Measurements from ENCODE around the gene ZFC3H1. TPM values are rescaled to one million over a fixed set of nuclear protein-coding genes. Genes with fewer than 3 reads are reported as not detected.
A peak's percentile ranks its signal among the peaks of the same experiment; 100 is the strongest.

ZFC3H1 gene
- total and polyA plus RNA-seq, 2 of the 13 experiments (the other 11 are each of a cell fraction or from before 2014, with no cell fraction given), result 17.1 to 38.3 TPM

DNA sequence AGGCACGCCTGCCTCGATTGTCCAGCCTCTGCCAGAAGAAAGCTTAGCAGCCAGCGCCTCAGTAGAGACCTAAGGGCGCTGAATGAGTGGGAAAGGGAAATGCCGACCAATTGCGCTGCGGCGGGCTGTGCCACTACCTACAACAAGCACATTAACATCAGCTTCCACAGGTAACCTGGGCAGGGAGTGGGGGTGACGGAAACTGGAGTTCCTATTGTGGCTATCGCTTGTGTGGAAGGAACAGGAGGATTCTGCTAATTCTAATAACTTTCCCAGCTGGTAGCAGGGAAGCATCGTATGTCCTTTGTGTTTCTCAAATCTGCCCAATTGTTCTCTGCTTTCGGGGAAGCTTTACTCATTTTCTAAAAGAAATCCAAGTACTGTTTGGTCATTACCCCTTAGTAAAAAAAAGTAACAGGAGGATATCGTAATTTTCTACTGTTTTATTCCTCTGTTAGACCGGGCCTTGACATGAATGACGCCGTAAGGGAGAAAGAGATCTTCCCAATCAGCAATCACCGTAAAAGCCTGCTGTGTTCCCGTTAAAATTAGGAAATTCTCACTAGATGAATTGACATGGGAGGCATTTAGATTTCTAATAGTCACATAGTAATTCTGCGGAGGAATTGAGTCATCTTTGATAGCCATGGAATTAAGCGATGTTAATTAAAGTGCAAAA lies 902 bp upstream of the ZFC3H1 start (continued):
- TF ChIP-seq, protein P1, sequence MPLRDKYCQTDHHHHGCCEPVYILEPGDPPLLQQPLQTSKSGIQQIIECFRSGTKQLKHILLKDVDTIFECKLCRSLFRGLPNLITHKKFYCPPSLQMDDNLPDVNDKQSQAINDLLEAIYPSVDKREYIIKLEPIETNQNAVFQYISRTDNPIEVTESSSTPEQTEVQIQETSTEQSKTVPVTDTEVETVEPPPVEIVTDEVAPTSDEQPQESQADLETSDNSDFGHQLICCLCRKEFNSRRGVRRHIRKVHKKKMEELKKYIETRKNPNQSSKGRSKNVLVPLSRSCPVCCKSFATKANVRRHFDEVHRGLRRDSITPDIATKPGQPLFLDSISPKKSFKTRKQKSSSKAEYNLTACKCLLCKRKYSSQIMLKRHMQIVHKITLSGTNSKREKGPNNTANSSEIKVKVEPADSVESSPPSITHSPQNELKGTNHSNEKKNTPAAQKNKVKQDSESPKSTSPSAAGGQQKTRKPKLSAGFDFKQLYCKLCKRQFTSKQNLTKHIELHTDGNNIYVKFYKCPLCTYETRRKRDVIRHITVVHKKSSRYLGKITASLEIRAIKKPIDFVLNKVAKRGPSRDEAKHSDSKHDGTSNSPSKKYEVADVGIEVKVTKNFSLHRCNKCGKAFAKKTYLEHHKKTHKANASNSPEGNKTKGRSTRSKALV (CRISPR knock-in tag; IDR thresholded peaks at IDR 0.05), result no peak
- TF ChIP-seq ZKSCAN5 (CRISPR knock-in tag; IDR thresholded peaks at IDR 0.05), result no peak
- TF ChIP-seq ZBTB38 (CRISPR knock-in tag; IDR thresholded peaks at IDR 0.05), result no peak
- TF ChIP-seq ZNF329 (CRISPR knock-in tag; IDR thresholded peaks at IDR 0.05; ENCODE audit: low read depth), result no peak
- TF ChIP-seq RORA (CRISPR knock-in tag; IDR thresholded peaks at IDR 0.05), result no peak
- TF ChIP-seq, protein P2, sequence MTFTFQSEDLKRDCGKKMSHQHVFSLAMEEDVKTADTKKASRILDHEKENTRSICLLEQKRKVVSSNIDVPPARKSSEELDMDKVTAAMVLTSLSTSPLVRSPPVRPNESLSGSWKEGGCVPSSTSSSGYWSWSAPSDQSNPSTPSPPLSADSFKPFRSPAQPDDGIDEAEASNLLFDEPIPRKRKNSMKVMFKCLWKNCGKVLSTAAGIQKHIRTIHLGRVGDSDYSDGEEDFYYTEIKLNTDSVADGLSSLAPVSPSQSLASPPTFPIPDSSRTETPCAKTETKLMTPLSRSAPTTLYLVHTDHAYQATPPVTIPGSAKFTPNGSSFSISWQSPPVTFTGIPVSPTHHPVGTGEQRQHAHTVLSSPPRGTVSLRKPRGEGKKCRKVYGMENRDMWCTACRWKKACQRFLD (CRISPR knock-in tag; IDR thresholded peaks at IDR 0.05; ENCODE audit: borderline replicate concordance), result no peak
- TF ChIP-seq, protein P3, sequence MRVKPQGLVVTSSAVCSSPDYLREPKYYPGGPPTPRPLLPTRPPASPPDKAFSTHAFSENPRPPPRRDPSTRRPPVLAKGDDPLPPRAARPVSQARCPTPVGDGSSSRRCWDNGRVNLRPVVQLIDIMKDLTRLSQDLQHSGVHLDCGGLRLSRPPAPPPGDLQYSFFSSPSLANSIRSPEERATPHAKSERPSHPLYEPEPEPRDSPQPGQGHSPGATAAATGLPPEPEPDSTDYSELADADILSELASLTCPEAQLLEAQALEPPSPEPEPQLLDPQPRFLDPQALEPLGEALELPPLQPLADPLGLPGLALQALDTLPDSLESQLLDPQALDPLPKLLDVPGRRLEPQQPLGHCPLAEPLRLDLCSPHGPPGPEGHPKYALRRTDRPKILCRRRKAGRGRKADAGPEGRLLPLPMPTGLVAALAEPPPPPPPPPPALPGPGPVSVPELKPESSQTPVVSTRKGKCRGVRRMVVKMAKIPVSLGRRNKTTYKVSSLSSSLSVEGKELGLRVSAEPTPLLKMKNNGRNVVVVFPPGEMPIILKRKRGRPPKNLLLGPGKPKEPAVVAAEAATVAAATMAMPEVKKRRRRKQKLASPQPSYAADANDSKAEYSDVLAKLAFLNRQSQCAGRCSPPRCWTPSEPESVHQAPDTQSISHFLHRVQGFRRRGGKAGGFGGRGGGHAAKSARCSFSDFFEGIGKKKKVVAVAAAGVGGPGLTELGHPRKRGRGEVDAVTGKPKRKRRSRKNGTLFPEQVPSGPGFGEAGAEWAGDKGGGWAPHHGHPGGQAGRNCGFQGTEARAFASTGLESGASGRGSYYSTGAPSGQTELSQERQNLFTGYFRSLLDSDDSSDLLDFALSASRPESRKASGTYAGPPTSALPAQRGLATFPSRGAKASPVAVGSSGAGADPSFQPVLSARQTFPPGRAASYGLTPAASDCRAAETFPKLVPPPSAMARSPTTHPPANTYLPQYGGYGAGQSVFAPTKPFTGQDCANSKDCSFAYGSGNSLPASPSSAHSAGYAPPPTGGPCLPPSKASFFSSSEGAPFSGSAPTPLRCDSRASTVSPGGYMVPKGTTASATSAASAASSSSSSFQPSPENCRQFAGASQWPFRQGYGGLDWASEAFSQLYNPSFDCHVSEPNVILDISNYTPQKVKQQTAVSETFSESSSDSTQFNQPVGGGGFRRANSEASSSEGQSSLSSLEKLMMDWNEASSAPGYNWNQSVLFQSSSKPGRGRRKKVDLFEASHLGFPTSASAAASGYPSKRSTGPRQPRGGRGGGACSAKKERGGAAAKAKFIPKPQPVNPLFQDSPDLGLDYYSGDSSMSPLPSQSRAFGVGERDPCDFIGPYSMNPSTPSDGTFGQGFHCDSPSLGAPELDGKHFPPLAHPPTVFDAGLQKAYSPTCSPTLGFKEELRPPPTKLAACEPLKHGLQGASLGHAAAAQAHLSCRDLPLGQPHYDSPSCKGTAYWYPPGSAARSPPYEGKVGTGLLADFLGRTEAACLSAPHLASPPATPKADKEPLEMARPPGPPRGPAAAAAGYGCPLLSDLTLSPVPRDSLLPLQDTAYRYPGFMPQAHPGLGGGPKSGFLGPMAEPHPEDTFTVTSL (CRISPR knock-in tag; IDR thresholded peaks at IDR 0.05; ENCODE audit: borderline replicate concordance), result no peak
- 0 out of 2 replicates have a peak, but pooled peaks have one; percentile 8 for TF ChIP-seq GATAD2A (CRISPR knock-in tag; IDR thresholded peaks at IDR 0.05)
- TF ChIP-seq SCMH1 (CRISPR knock-in tag; IDR thresholded peaks at IDR 0.05; ENCODE audit: borderline replicate concordance), result no peak
- TF ChIP-seq MXD4 (CRISPR knock-in tag; IDR thresholded peaks at IDR 0.05), result no peak
- TF ChIP-seq ZBTB3 (CRISPR knock-in tag; IDR thresholded peaks at IDR 0.05; ENCODE audit: borderline replicate concordance, low read depth), result no peak
- TF ChIP-seq KAT7 (CRISPR knock-in tag; IDR thresholded peaks at IDR 0.05; ENCODE audit: borderline replicate concordance), result no peak
- no peak for TF ChIP-seq REL (CRISPR knock-in tag; conservative IDR thresholded peaks at IDR 0.05)
- TF ChIP-seq, protein P4, sequence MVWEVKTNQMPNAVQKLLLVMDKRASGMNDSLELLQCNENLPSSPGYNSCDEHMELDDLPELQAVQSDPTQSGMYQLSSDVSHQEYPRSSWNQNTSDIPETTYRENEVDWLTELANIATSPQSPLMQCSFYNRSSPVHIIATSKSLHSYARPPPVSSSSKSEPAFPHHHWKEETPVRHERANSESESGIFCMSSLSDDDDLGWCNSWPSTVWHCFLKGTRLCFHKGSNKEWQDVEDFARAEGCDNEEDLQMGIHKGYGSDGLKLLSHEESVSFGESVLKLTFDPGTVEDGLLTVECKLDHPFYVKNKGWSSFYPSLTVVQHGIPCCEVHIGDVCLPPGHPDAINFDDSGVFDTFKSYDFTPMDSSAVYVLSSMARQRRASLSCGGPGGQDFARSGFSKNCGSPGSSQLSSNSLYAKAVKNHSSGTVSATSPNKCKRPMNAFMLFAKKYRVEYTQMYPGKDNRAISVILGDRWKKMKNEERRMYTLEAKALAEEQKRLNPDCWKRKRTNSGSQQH (CRISPR knock-in tag; IDR thresholded peaks at IDR 0.05; ENCODE audit: low read depth), result no peak
- 0 out of 2 replicates have a peak, but pooled peaks have one; percentile 32 for TF ChIP-seq MBD4 (IDR thresholded peaks at IDR 0.05; ENCODE audit: borderline replicate concordance, low read length)
- no peak for TF ChIP-seq ZNF562 (CRISPR knock-in tag; IDR thresholded peaks at IDR 0.05; ENCODE audit: borderline replicate concordance)
- TF ChIP-seq EP300 (IDR thresholded peaks at IDR 0.05; ENCODE audit: low read depth in 2 of 2, low read length in 2 of 2), result no peak
- TF ChIP-seq EP300 (CRISPR knock-in tag; IDR thresholded peaks at IDR 0.05; ENCODE audit: borderline replicate concordance), result no peak

Measured in HepG2 (cell line).